OCI-LY1 (cell line): Measurements from ENCODE around the gene GOLGA2.

Source experiments
- EZH2 ChIP-seq: fragments of 200-600 bp; sonication (generic), shearing (Covaris generic); IDR thresholded peaks from 2 replicates; pipeline ENCODE4 v1.8.0; 2017; ENCODE audit warnings: borderline replicate concordance, mixed run types, mild to moderate bottlenecking, antibody characterized with exemption, low read length, moderate library complexity, mixed read lengths
- TF ChIP-seq, protein P1 (sequence below): fragments of 200-600 bp; sonication (generic), shearing (Covaris generic); IDR thresholded peaks from 2 replicates; pipeline ENCODE4 v1.5.1; 2017; ENCODE audit warnings: mild to moderate bottlenecking, antibody characterized with exemption, low read length, moderate library complexity, mixed read lengths

DNA sequence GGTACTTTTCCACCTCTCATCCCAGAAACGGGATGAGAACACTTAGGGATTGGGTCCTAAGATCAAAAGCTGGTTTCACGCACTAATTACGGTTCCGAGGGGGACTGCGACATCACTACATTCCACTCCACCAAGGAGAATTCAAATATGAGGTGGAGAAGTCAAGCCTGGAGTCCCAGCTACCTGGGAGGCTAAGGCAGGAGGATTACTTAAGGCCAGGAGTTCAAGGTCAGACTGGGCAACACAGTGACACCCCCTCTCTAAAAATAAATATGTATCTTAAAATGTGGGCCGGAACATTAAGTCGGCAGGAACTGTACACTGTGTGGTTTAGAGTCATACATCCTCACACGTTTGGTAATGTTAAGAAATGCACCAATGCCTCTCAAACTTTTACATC is 1.6 kb downstream of the GOLGA2 start:
- TF ChIP-seq, protein P1, sequence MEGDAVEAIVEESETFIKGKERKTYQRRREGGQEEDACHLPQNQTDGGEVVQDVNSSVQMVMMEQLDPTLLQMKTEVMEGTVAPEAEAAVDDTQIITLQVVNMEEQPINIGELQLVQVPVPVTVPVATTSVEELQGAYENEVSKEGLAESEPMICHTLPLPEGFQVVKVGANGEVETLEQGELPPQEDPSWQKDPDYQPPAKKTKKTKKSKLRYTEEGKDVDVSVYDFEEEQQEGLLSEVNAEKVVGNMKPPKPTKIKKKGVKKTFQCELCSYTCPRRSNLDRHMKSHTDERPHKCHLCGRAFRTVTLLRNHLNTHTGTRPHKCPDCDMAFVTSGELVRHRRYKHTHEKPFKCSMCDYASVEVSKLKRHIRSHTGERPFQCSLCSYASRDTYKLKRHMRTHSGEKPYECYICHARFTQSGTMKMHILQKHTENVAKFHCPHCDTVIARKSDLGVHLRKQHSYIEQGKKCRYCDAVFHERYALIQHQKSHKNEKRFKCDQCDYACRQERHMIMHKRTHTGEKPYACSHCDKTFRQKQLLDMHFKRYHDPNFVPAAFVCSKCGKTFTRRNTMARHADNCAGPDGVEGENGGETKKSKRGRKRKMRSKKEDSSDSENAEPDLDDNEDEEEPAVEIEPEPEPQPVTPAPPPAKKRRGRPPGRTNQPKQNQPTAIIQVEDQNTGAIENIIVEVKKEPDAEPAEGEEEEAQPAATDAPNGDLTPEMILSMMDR: no peak
- no peak for TF ChIP-seq EZH2
